Skin epidermis (tissue), 12 donors: ENCODE results near the gene ZDHHC14.
A peak's percentile ranks its signal among the peaks of the same experiment; 100 is the strongest.
"Not testable (repeated sequence)": the region's sequence is repeated elsewhere in the genome, so short reads cannot be mapped to it uniquely, and the experiment has no call there.

Experiments used
- H3K27ac ChIP-seq, 21 experiments: fragments of 200-600 bp; sonication (generic) in 11 of 21; one replicate each; pipeline ENCODE4 v1.5.0; 2020; ENCODE audit warnings: mild to moderate bottlenecking in 3 of 21, inconsistent platforms in 2 of 21, moderate library complexity in 2 of 21
- H3K4me3 ChIP-seq, 7 experiments: fragments of 200-600 bp; sonication (generic) in 2 of 7; one replicate each; pipeline ENCODE4 v1.5.0; 2020; ENCODE audit warnings: inconsistent platforms in 2 of 7, mild to moderate bottlenecking in 2 of 7, moderate library complexity in 1 of 7

Gene ZDHHC14

DNA sequence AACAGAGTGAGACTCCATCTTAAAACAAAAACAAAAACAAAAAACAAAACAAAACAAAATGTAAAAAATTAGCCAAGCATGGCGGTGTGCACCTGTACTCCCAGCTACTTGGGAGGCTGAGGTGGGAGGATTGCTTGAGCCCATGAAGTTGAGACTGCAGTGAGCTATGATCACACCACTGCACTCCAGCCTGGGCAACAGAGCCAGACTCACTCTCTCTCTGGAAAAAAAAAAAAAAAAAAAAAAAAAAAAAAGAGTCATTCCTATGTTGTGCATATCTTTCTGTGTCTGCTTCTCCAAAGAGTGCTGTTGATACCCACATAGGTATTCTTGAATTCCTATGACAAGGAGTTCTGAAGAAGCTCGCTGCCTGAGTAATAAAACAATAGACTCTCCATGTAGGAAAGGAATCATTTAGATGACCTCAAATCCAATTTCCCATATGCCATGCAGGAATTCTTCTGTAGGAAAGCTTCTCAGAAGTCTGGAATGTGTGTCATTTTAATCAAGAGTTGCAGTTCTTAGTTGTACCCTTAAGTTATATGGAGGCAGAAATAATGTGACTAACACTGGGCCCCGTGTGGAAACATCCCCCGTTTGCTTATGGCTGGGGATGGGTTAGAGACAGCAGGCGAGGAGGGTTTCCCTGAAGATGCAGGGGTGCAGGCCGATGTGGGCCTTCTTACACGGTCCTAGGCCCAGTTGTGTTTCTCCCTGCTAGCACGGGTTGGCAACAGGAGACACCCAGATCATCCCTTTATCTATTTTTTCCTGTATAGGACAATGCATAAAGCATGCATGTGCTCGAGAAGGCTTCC, 79.4 kb downstream of the ZDHHC14 start:
- H3K27ac ChIP-seq: peak overlapping the region in 3 of 21 experiments; percentile 1 to 21 (median 10)

DNA sequence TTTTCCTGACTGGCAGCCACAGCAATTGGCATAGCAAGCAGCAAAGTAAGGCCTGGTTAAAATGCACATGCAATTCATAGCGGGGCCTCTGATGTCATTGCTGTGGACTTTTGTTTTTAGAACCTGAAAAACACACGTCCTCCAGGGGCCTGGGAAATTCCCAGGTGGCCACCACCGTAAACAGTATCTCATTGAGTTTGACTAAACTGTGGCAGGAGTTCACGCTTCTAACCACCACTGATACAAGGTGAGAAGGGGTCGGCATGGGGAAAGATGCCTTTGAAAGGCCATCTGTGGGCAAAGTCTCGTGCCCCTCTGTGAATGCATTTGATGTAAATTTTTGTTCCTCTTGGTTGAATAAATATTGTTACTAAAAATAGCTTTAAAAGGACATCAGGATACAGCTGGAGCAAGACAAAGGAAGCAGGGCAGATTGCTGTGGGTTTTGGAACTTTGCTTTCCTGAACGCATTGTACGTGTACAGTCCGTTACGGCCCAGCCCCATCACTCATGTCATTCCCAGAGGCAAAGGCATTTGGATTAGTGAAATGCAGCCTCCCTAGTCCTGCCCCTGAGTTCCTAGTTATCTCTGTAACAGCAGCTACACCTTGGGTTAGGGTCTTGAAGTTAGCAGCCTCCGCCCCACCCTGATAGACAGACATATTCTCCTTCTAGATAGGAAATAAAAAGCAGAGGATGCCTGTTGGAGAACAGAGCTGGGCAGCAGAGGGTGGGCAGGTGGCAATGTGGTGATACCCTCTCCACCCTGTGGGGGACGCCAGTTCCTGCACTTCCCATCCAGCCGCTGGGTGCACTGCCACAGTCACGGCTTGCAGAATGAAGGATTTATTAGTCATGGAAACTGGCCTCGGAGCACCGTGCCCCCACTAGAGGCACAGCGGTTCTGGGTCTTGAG, 80.3 kb downstream of the ZDHHC14 start:
- peak overlapping the region in 10 of 21 experiments; percentile 1 to 73 (median 33) for H3K27ac ChIP-seq
- H3K4me3 ChIP-seq: no peak overlapping the region

More for the DNA sequence above, 79.4 kb downstream of the ZDHHC14 start:
- no peak overlapping the region for H3K4me3 ChIP-seq

DNA sequence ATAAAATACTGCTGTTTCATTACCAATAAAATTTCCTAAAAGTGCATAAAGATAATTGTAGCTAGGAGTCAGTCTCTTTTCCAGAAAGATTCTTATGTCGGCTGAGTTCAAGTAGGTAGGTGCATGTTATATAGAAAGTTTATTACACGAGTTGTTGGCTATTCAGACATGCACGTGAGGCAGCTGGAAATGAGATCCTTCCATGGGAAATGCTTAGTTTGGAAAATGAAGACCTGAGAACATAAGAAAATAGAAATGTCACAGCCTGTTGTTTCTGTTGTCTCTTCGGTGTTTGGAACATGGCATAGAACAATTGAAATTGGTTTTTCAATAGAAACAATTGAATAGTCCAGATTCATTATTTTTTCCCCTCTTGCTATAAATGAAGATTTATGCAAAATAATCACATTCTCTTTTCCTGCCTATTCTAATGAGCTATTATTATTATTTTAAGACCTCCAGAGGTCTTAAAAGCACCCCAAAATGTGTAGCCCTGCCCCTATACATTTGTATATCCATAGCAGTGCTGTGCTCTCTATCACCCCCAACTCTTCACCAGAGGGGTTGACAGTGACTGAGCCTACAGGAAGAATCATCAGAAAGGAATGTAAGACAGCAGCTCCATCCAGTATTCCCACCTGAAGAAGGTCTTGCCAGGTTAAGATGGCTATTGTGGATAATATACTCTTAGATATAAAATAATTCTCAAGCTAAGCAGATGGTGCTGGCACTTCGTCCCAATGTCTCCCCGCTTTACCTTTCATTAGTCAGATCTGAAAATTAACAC, 82.2 kb downstream of the ZDHHC14 start:
- Histone ChIP-seq H3K4me3 (no peak overlapping the region), H3K27ac (peak overlapping the region in 5 of 21 experiments; percentile 10 to 73 (median 46))

DNA sequence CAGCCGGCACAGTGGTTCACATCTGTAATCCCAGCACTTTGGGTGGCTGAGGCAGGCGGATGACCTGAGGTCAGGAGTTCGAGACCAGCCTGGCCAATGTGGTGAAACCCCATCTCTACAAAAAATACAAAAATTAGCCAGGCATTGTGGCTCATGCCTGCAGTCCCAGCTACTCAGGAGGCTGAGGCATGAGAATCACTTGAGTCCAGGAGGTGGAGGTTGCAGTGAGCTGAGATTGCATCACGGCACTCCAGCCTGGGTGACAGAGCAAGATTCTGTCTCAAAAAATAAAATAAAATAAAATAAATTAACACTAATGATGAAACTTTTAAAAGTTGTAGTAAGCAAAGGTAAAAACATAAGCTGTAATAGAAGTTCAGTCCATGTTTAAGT, 82.7 kb downstream of the ZDHHC14 start:
- not testable (repeated sequence) for H3K4me3 ChIP-seq
- peak overlapping the region in 3 of 21 experiments; percentile 43 to 52 (median 49) for H3K27ac ChIP-seq

DNA sequence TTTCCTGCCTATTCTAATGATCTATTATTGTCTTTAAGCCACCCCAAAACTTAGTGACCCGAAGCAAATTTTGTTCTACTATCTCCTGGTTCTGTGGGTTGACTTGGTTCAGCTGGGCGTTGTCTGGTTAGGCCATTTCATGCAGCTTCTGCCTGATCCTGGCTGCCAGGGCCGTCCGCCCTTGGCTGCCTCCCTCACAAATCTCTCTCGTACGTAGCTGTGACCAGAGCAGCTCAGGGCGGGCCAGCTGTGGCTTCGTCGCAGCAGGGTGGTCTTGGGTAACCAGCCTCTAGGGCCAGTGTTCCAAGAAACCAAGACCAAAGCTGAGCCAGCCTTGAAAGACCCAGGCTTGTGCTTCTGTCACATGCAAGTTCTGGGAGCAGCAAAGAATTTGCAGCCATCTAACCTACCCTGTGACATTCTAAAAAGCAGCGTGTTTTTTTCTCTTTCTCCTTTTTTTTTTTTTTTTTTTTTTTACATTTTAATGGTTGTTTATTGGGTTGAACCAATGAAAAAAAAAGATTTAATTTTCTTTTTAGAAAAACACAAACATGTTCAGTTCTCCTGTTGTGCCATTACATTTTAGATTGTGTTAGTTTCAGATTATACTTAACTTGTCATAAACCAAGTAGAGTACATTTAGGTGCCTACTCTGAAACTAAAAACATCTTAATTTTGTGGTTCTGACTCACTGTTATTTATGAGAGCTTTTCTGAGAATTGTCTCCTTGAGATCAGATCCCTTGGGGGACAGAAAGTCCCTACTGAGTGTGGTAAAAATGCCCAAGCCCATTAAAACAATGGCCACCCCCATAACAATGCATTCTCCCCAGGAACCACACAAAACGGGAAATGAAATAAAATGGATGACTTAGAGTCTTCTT, 83.9 kb downstream of the ZDHHC14 start:
- Histone ChIP-seq H3K27ac (peak overlapping the region in 7 of 21 experiments; percentile 13 to 52 (median 33)), H3K4me3 (no peak overlapping the region)

DNA sequence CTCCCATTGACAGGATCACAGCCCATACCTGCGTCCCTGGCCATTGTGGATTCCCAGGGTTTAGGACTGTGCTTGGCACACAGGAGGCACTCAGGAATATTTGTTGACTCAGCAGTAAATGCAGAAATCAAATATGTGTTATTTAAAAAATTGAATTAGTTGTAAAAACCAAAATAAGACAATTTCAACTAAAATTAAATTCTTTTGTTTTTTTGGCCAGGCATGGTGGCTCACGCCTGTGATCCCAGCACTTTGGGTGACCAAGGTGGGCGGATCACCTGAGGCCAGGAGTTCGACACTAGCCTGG, 85.3 kb downstream of the ZDHHC14 start:
- Histone ChIP-seq H3K27ac (no peak overlapping the region), H3K4me3 (no peak overlapping the region)

DNA sequence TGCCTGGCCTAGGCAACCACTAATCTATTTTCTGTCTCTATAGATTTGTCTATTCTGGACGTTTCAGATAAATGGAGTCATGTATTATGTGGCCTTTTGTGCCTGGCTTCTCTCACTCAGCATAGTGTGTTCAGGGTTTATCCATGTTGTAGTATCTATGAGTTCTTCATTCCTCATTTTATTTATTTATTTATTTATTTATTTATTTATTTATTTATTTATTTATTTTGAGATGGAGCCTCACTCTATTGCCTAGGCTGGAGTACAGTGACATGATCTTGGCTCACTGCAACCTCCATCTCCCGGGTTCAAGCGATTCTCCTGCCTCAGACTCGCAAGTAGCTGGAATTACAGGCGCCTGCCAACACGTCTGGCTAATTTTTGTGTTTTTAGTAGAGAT, 86.3 kb downstream of the ZDHHC14 start:
- H3K27ac ChIP-seq, H3K4me3 ChIP-seq: not testable (repeated sequence)

DNA sequence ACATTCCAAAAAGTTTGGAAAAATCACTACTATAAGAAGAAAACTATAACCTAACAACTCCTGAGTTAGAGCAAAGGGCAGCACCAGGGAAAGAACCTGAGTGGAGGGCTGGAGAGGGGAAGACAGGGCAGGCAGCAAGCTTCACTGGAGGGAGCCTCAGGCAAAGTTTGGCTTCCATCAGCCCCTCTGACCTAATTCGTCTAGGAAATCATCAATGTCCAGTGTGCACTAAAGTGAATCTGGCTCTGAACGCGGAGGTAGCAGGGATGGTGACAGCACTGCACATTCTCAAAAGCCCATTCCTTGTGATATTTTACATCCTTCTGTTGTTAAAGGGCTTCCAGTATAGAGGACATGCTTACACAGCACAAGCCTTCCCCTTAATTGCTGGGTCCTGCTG, 87.1 kb downstream of the ZDHHC14 start:
- Histone ChIP-seq H3K4me3 (no peak overlapping the region), H3K27ac (peak overlapping the region in 1 of 21 experiments; percentile 69)

DNA sequence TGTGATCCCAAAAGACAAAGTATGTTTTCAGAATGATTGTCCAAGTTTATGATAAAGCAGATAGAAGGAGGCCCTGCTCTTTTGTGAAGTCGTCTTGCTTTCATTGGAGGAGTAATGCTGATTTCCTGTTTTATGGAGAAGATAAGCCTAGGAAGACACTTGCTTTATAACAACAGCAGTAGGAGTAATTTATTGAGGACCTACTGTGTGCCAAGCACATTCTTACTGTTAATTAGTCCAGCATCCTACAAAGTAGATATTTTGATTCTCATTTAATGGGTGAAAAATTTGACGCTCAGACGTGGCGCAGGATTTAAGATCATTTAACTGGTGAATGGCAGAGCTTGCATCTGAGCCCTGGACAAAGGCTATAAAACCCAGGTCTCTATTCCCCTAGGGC, 87.6 kb downstream of the ZDHHC14 start:
- no peak overlapping the region for H3K4me3 ChIP-seq
- peak overlapping the region in 1 of 21 experiments; percentile 69 for H3K27ac ChIP-seq

DNA sequence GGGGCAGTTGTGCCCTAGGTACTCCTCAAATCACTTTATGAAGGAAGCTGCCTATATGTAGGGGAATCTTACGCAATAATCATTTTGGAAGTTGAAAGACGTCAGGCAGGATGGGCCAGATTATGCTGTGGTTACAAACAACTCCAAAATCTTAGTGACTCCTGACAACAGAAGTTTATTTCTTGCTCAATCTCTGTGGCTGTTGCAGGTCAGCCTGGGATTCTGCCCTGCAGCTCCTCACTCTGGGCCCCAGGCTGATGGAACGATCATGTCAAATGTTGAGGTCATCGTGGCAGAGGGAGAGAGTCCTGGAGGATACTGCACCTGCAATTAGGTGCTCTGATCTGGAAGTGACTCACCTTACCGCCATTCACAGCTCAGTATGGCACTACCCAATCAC, 88.4 kb downstream of the ZDHHC14 start:
- no peak overlapping the region for H3K4me3 ChIP-seq
- H3K27ac ChIP-seq: peak overlapping the region in 1 of 21 experiments; percentile 69

DNA sequence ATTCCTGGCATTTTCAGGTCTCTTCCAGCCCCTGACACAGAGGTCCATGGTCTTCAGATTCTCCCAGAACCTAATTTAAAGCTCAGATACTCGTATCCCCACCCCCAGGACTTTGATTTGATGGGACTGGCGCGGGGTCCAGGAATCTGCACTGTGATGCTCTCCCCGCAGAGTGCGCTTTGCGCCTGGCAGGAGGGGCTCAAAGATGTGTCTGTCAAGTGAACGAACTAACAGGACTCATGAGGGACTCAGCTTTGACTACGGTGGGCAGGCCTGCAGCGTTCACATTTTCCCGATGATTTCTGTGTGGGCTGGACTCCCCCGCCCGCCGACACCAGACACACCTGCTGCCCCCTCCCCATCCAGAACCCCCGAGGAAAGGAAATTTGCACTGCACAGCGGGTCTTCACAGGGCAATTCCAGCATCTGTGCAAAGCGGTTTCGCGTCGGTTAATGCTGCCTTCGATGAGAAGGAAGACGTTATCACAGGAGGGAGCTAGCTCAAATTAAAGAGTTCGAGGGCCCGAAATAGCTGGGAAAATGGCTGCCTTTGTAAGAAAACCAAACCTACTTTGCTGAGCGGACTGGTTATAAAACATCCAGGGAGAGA, 90.2 kb downstream of the ZDHHC14 start:
- H3K27ac ChIP-seq: no peak overlapping the region
- H3K4me3 ChIP-seq: no peak overlapping the region

DNA sequence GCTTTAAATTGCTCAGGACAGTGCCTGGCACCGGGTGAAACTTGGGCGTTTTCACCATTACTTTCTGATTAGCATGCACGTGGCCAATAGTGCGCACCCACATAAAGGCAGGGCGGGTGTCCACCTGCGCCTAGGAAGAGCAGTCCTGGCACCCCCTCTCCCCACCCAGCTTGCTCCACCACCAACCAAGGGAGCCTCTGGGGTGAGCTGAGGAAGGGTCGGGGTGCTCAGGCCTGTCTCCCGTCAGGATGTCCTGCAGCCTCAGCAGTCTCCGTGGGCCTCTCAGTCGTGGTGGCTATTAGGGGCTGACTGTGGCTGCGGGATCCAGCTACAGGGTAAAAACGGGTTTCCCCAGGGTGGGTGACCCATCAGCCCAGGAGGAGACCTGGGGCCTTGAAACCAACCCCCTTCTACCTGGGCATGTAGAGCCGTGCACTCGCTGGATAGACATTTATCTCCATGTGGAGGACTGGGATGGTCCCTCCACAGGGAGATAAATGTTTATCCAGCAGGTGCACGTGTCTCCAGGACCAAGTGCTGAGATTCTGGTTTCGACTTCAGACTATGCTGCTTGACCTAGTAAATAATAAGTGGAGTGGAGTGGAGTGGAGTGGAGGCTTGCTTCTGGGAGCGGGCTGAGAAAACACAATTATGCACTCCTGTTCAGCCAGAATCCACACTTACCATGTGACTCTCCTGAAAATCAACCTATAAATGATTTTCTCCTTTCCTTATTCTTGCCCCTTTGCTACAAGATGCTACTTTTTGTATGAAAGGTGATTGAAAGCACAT, 91.1 kb downstream of the ZDHHC14 start:
- no peak overlapping the region for H3K27ac ChIP-seq
- no peak overlapping the region for H3K4me3 ChIP-seq

DNA sequence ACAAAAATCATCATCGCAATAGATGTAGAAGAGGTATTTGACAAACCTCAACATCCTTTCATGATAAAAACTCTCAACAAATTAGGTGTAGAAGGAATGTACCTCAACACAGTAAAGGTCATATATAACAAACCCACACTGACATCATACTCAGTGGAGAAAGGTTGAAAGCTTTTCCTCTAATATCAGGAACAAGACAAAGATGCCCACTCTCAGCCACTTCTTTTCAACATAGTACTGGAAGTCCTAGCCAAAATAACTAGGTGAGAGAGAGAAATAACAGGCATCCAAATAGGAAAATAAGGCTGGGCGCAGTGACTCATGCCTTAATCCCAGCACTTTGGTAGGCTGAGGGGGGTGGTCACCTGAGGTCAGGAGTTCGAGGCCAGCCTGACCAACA, 95.8 kb downstream of the ZDHHC14 start:
- Histone ChIP-seq H3K27ac (no peak overlapping the region), H3K4me3 (no peak overlapping the region)

DNA sequence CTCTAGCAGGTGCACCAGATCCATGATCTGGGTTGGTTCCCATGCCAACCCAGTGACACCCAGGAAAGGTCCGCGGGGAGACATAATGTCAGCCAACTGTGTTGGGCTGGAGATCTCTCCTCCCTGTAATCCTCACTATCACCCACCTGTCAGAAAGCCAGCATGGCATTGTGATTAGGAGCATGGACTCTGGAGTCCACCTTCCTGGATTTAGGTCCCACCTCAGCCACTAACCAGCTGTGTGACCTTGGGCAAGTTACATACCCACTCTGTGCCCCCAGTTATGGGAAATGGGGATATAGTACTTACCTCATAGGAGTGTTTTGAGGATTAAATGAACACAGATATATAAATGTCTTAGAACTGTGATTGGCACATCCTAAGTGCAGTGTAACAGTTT, 97.9 kb downstream of the ZDHHC14 start:
- Histone ChIP-seq H3K27ac (no peak overlapping the region), H3K4me3 (no peak overlapping the region)

DNA sequence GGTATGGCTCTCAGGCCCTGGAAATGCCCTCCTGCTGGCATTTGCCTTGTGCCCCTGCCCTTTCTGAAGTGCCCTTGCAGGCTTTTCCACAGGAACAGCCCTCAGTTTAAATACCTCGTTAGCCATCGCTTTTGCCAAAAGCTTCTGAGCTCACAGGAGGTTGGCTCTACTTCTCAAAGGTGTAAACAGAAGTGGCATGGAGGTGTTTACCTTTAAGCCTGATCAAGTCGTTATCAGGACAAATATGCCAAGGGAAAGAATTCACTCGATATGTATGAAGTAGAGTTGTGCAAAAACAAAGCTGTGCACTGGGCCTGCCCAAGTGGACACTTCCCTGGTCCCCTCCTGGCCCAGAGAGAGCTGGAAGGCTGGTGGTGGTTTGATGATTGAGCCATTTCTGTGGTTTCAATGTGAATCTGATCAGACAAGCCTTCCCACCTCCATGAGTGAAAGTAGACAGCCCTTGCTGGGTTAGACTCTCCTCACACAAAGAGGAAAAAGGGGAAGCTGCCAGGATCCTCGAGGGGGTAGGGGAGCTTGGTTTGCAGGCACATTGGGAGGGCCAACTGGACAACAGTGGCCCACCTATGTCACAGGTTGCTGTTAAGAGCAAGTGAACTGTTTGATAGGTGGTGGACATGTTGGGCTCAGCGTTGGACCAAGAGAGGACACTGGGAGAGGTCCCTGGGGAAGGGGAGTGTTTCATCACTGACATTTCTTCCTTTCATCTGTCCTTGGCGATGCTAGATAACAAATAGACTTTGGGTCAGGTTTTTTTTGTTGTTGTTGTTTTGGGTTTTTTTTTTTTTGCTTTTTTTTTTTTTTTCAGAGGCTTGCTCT, 98.7 kb downstream of the ZDHHC14 start:
- no peak overlapping the region for H3K4me3 ChIP-seq
- no peak overlapping the region for H3K27ac ChIP-seq

DNA sequence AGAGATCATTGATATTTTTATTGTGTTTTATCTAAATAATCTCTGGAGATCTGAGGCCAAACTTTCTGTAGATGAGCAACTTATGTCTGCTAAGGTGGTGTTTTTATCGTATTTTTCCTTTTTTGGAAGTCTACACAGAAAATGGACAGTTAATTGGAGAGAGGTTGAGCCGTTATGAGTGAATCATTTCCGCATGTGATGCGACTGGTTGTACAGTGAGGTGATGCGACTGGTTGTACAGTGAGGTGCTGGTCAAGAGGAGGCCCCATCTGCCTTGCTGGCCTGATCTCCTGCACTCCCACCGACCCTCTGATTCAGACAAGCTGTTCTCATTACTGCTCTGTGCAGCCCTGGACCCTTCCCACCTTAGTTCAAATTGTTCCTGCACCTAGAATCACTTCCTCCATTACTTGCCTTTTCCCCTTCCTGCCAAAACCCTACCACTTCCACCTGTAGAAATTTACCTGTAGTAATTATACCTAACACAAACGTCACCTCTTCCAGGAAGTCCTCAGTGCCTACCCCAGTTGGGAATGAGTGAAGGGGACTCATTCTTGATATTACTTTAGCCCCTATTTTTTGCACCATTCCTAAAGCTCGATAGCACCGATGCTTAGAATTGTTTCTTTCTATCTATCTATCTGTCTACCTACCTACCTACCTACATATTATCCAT, 100.3 kb downstream of the ZDHHC14 start:
- Histone ChIP-seq H3K4me3 (no peak overlapping the region), H3K27ac (no peak overlapping the region)

DNA sequence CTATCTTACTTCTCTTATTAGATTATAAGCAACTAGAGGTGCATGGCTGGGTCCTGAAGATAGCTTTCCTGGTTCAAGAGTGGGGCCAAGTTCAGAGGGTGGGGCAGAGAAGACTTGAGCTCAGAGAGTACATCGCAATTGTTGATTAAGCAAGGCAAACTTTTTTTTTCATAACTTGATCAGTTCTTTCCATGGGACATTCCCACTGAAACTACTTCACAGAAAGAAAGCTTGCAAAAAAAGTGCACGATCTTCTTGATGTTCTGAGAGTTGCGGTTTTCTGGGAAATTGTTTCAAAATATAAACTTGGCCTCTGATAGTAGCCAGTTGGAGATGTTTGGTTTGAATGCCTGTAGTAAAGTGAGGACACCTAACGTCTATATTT, 100.9 kb downstream of the ZDHHC14 start:
- no peak overlapping the region for H3K27ac ChIP-seq
- no peak overlapping the region for H3K4me3 ChIP-seq
